WTC11 (cell line): Measurements from ENCODE around the gene BMP2.

ENCODE experiments used
- MAX ChIP-seq: sonication (generic); formaldehyde crosslinking; IDR thresholded peaks from 2 replicates; pipeline ENCODE4 v1.8.0; 2022; ENCODE audit warnings: mild to moderate bottlenecking, missing genetic modification reagents
- NR1H2 ChIP-seq: sonication (generic); formaldehyde crosslinking; IDR thresholded peaks from 2 replicates; pipeline ENCODE4 v1.9.0; 2021; ENCODE audit warnings: mild to moderate bottlenecking, moderate library complexity, missing genetic modification reagents
- STAT6 ChIP-seq: sonication (generic); formaldehyde crosslinking; conservative IDR thresholded peaks from 2 replicates; pipeline ENCODE4 v1.8.1; 2023; ENCODE audit warnings: mild to moderate bottlenecking, low read depth, missing genetic modification reagents, moderate library complexity
- TP53 ChIP-seq: sonication (generic); formaldehyde crosslinking; IDR thresholded peaks from 2 replicates; pipeline ENCODE4 v1.8.1; 2023; ENCODE audit warnings: mild to moderate bottlenecking, missing genetic modification reagents
- TF ChIP-seq, protein P1 (sequence below): fragments of 200-600 bp; IDR thresholded peaks from 2 replicates; pipeline ENCODE4 v1.8.0; 2022; ENCODE audit warnings: antibody characterized with exemption

- TF ChIP-seq, protein P1, sequence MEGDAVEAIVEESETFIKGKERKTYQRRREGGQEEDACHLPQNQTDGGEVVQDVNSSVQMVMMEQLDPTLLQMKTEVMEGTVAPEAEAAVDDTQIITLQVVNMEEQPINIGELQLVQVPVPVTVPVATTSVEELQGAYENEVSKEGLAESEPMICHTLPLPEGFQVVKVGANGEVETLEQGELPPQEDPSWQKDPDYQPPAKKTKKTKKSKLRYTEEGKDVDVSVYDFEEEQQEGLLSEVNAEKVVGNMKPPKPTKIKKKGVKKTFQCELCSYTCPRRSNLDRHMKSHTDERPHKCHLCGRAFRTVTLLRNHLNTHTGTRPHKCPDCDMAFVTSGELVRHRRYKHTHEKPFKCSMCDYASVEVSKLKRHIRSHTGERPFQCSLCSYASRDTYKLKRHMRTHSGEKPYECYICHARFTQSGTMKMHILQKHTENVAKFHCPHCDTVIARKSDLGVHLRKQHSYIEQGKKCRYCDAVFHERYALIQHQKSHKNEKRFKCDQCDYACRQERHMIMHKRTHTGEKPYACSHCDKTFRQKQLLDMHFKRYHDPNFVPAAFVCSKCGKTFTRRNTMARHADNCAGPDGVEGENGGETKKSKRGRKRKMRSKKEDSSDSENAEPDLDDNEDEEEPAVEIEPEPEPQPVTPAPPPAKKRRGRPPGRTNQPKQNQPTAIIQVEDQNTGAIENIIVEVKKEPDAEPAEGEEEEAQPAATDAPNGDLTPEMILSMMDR = no peak
- no peak for TF ChIP-seq TP53 (CRISPR knock-in tag)
- no peak for TF ChIP-seq NR1H2
- no peak for TF ChIP-seq STAT6 (CRISPR knock-in tag)
- TF ChIP-seq MAX (CRISPR knock-in tag) = no peak
Measured at GRCh38 chr20:6750438-6750837, 17.0 kb upstream of the BMP2 start.
